HepG2 (cell line): ENCODE measurements around the gene RAB40C. TPM values are rescaled to one million over a fixed set of nuclear protein-coding genes. Genes with fewer than 3 reads are reported as not detected.

Experiments used
- CC2D1A ChIP-seq: sonication (generic); formaldehyde crosslinking; IDR thresholded peaks from 2 replicates; pipeline ENCODE4 v1.8.1; 2023; ENCODE audit warnings: mild to moderate bottlenecking, missing genetic modification reagents
- CHCHD3 ChIP-seq: sonication (generic); formaldehyde crosslinking; IDR thresholded peaks from 2 replicates; pipeline ENCODE4 v1.8.0; 2022; ENCODE audit warnings: mild to moderate bottlenecking, missing genetic modification reagents, moderate library complexity
- HOXA9 ChIP-seq: sonication (generic); formaldehyde crosslinking; IDR thresholded peaks from 2 replicates; pipeline ENCODE4 v1.8.1; 2022; ENCODE audit warnings: missing genetic modification reagents, mild to moderate bottlenecking, moderate library complexity, borderline replicate concordance
- KLF6 ChIP-seq: IDR thresholded peaks from 2 replicates; pipeline ENCODE4 v1.8.0; 2016; ENCODE audit warnings: missing biosample characterization, missing genetic modification reagents
- SMYD3 ChIP-seq: sonication (generic); formaldehyde crosslinking; IDR thresholded peaks from 2 replicates; pipeline ENCODE4 v1.8.1; 2023; ENCODE audit warnings: mild to moderate bottlenecking, missing genetic modification reagents
- SRF ChIP-seq: IDR thresholded peaks from 2 replicates; pipeline ENCODE4 v1.6.1; 2011; ENCODE audit warnings: mild to moderate bottlenecking, low read depth, low read length, moderate library complexity
- TCF7L2 ChIP-seq: IDR thresholded peaks from 2 replicates; pipeline ENCODE4 v1.6.1; 2011; ENCODE audit warnings: mild to moderate bottlenecking, low read depth, low read length, moderate library complexity
- U2AF1 ChIP-seq: fragments of 200-400 bp; formaldehyde crosslinking; optimal IDR thresholded peaks from 2 replicates; pipeline ENCODE3; 2017; ENCODE audit warnings: mild to moderate bottlenecking, low read depth, low read length
- ZFP90 ChIP-seq: sonication (generic); formaldehyde crosslinking; IDR thresholded peaks from 2 replicates; pipeline ENCODE4 v1.8.0; 2022; ENCODE audit warnings: missing genetic modification reagents, mild to moderate bottlenecking, inconsistent platforms, borderline replicate concordance
- ZKSCAN8 ChIP-seq: IDR thresholded peaks from 2 replicates; pipeline ENCODE4 v1.6.1; 2016; ENCODE audit warnings: borderline replicate concordance, missing genetic modification reagents, missing compliant biosample characterization
- ZNF678 ChIP-seq: sonication (generic); formaldehyde crosslinking; IDR thresholded peaks from 2 replicates; pipeline ENCODE4 v1.4.0; 2020; ENCODE audit warnings: mild to moderate bottlenecking, missing genetic modification reagents
- ZNF83 ChIP-seq: sonication (generic); formaldehyde crosslinking; IDR thresholded peaks from 2 replicates; pipeline ENCODE4 v1.4.0; 2020; ENCODE audit warnings: missing genetic modification reagents, mild to moderate bottlenecking, borderline replicate concordance
- ZSCAN12 ChIP-seq: sonication (generic); formaldehyde crosslinking; IDR thresholded peaks from 2 replicates; pipeline ENCODE4 v1.9.0; 2021; ENCODE audit warnings: mild to moderate bottlenecking, missing genetic modification reagents
- polyA plus RNA-seq, 8 experiments: library from polyadenylated mRNA; depleted of rRNA in 3 of 8; stranded (reverse) in 7 of 8; unstranded in 1 of 8; fragments of >200 nt; fragmentation: Illumina TruSeq in 4 of 8; extraction: Trizol in 4 of 8; gene quantifications; 2 replicates each; pipeline versions ENCODE4 v1.2.1 to v1.2.3, GENCODE V29; 2011 to 2016; ENCODE audit warnings: low read depth in 4 of 8, missing spikeins in 1 of 8, mixed read lengths in 1 of 8; ENCODE audit not compliant: insufficient read depth in 1 of 8
- total RNA-seq, 5 experiments: library from RNA; depleted of rRNA; stranded (reverse); fragments of >200 nt; fragmentation: Illumina TruSeq; extraction: Trizol; gene quantifications; 2 replicates each; pipeline ENCODE4 v1.2.3, GENCODE V29; 2016; ENCODE audit warnings: low read depth in 1 of 5
- TF ChIP-seq, protein P1 (sequence below): sonication (generic); formaldehyde crosslinking; IDR thresholded peaks from 2 replicates; pipeline ENCODE4 v1.8.1; 2023; ENCODE audit warnings: mild to moderate bottlenecking, moderate library complexity, missing genetic modification reagents
- TF ChIP-seq, protein P2 (sequence below): sonication (generic); formaldehyde crosslinking; IDR thresholded peaks from 2 replicates; pipeline ENCODE4 v1.4.0; 2020; ENCODE audit warnings: missing genetic modification reagents
- TF ChIP-seq, protein P3 (sequence below): IDR thresholded peaks from 2 replicates; pipeline ENCODE4 v1.6.1; 2016; ENCODE audit warnings: low read depth
- TF ChIP-seq, protein P4 (sequence below): sonication (generic); formaldehyde crosslinking; IDR thresholded peaks from 2 replicates; pipeline ENCODE4 v1.8.0; 2022; ENCODE audit warnings: mild to moderate bottlenecking, missing genetic modification reagents, borderline replicate concordance
- TF ChIP-seq, protein P5 (sequence below), 2 experiments: sonication (generic) in 1 of 2; formaldehyde crosslinking in 1 of 2; IDR thresholded peaks; 2 replicates each; pipeline versions ENCODE4 v1.4.0 to v1.6.1; 2016 to 2020; ENCODE audit warnings: borderline replicate concordance in 1 of 2, low read depth in 1 of 2, mild to moderate bottlenecking in 1 of 2, missing genetic modification reagents in 1 of 2

Gene RAB40C
- total and polyA plus RNA-seq, 2 of the 13 experiments (the other 11 are each of a cell fraction or from before 2014, with no cell fraction given) = 7.7 to 11.5 TPM

DNA sequence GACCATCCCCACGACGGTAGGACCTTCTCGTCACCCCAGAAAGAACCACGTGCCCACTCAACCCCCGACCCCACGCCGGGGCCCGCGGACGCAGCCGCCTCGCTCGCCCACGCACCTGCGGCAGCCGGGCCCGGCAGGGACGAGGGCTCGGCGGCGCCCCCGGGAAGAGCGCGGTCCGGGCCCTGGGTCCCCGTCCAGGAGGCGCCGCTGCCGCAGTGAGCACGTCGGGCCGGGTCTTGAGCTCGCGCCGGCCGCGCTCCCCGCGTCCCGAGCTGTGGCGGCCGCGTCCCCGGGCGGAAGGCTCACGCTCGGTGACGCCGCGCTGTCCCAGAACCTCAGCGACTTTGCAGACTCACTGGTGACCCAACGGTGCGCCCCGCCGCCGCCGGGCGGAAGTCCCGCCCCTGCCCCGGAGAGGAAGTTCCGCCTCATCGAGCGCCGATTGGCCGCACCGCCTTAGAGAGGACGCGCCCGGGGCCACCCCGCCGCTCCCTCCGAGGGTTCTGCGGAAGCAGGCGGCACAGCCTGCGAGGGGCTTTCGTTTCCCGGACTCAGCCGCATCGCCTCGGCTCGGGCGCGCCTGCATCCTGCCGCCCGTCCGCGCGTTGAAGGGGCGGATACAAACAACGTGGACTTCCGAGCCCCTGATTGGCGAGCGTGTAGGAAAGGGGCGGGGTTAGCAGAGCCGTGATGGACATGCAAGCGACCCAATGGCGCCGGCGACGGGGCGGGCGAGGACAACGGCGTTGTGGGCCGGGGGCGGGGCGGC, 793 bp upstream of the RAB40C start (continued):
- TF ChIP-seq CC2D1A (CRISPR knock-in tag) (no peak), KLF6 (CRISPR knock-in tag) (0 out of 2 replicates have a peak, but pooled peaks have one; percentile 48), SRF (no peak), ZFP90 (CRISPR knock-in tag) (peak; percentile 65; the same call in 1 of the 2 replicates), TCF7L2 (no peak), U2AF1 (no peak), ZNF83 (CRISPR knock-in tag) (no peak), HOXA9 (CRISPR knock-in tag) (no peak), ZNF678 (CRISPR knock-in tag) (no peak), SMYD3 (CRISPR knock-in tag) (no peak), ZKSCAN8 (CRISPR knock-in tag) (no peak), CHCHD3 (CRISPR knock-in tag) (no peak), ZSCAN12 (CRISPR knock-in tag) (no peak)
- TF ChIP-seq, protein P1, sequence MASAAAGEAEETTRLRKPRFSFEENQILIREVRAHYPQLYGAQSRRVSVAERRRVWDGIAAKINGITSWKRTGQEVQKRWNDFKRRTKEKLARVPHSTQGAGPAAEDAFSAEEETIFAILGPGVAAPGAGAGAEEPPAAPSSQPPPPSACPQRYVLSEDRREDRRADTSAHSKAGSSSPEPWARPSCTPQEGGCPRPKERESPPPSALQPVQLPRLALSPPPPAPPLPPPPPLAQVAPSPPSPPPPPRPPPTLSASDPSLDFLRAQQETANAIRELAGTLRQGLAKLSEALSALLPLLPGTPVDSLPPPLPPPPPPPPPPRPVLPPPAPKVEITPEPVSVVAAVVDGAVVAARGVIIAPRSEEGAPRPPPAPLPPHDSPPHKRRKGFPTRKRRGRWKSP (CRISPR knock-in tag) = peak; percentile 65
- TF ChIP-seq, protein P2, sequence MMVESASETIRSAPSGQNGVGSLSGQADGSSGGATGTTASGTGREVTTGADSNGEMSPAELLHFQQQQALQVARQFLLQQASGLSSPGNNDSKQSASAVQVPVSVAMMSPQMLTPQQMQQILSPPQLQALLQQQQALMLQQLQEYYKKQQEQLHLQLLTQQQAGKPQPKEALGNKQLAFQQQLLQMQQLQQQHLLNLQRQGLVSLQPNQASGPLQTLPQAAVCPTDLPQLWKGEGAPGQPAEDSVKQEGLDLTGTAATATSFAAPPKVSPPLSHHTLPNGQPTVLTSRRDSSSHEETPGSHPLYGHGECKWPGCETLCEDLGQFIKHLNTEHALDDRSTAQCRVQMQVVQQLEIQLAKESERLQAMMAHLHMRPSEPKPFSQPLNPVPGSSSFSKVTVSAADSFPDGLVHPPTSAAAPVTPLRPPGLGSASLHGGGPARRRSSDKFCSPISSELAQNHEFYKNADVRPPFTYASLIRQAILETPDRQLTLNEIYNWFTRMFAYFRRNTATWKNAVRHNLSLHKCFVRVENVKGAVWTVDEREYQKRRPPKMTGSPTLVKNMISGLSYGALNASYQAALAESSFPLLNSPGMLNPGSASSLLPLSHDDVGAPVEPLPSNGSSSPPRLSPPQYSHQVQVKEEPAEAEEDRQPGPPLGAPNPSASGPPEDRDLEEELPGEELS (CRISPR knock-in tag) = no peak
- TF ChIP-seq, protein P3, sequence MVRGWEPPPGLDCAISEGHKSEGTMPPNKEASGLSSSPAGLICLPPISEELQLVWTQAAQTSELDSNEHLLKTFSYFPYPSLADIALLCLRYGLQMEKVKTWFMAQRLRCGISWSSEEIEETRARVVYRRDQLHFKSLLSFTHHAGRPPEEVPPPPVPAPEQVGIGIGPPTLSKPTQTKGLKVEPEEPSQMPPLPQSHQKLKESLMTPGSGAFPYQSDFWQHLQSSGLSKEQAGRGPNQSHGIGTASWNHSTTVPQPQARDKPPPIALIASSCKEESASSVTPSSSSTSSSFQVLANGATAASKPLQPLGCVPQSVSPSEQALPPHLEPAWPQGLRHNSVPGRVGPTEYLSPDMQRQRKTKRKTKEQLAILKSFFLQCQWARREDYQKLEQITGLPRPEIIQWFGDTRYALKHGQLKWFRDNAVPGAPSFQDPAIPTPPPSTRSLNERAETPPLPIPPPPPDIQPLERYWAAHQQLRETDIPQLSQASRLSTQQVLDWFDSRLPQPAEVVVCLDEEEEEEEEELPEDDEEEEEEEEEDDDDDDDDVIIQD = 0 out of 2 replicates have a peak, but pooled peaks have one; percentile 17
- TF ChIP-seq, protein P4, sequence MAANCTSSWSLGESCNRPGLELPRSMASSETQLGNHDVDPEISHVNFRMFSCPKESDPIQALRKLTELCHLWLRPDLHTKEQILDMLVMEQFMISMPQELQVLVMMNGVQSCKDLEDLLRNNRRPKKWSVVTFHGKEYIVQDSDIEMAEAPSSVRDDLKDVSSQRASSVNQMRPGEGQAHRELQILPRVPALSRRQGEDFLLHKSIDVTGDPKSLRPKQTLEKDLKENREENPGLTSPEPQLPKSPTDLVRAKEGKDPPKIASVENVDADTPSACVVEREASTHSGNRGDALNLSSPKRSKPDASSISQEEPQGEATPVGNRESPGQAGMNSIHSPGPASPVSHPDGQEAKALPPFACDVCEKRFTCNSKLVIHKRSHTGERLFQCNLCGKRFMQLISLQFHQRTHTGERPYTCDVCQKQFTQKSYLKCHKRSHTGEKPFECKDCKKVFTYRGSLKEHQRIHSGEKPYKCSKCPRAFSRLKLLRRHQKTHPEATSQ (CRISPR knock-in tag) = no peak
- TF ChIP-seq, protein P5, sequence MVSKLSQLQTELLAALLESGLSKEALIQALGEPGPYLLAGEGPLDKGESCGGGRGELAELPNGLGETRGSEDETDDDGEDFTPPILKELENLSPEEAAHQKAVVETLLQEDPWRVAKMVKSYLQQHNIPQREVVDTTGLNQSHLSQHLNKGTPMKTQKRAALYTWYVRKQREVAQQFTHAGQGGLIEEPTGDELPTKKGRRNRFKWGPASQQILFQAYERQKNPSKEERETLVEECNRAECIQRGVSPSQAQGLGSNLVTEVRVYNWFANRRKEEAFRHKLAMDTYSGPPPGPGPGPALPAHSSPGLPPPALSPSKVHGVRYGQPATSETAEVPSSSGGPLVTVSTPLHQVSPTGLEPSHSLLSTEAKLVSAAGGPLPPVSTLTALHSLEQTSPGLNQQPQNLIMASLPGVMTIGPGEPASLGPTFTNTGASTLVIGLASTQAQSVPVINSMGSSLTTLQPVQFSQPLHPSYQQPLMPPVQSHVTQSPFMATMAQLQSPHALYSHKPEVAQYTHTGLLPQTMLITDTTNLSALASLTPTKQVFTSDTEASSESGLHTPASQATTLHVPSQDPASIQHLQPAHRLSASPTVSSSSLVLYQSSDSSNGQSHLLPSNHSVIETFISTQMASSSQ (IDR thresholded peaks at IDR 0.05; ENCODE audit: low read depth) = no peak
- TF ChIP-seq, protein P5 (CRISPR knock-in tag; IDR thresholded peaks at IDR 0.05; ENCODE audit: borderline replicate concordance) = no peak; the same call in 1 of the 2 replicates
